Suprapubic skin (tissue), 2 donors: ENCODE data around the gene ABCA8.

ENCODE experiments used
- EP300 ChIP-seq: sonication (generic); formaldehyde crosslinking; IDR thresholded peaks from one replicate; pipeline ENCODE4 v1.6.1; 2017; ENCODE audit warnings: antibody characterized with exemption
- POLR2A ChIP-seq, 2 donors: fragments of 450-650 bp; IDR thresholded peaks; one replicate each; pipeline ENCODE4 v1.6.1; 2017; ENCODE audit warnings: antibody characterized with exemption in 2 of 2, mild to moderate bottlenecking in 2 of 2, moderate library complexity in 2 of 2

DNA sequence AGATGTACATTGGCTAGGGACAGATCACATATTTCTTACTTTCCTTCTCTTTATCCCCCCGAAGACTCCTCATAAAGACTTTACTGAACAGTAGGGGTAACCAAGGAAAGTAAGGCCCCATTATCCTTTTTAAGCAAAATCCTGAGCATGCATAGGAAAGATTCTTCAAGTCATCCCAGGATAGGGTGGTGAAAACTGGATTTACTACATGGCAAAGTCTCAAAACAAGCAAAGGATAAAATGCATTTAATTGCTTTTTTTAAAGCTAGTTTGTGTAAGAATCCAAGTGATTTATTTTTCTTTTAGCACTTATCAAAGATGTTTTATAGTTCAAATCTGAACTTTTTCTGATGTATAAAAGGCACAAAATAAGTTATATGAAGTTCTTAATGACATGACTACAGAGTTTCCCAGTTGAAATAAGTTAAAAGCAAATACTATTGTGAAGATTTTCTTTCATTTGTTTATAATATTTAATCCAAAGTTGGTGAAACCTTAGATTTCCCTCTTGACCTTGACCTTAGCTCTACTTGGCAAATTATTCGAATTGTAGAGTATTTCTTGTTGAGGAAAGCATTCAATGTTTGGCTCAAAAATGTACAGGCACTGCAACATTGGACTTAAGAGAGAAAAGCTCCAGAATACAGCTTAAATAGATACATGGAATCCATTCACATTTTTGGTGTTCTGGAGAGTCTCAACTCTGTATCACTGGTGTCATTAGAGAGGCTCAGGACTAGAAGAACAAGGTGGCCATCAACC is 104.3 kb downstream of the ABCA8 start:
- TF ChIP-seq POLR2A (IDR thresholded peaks at IDR 0.05): no peak
- no peak for TF ChIP-seq EP300
